ENCODE measurements around the gene NKX1-1.

The NKX1-1 gene

DNA sequence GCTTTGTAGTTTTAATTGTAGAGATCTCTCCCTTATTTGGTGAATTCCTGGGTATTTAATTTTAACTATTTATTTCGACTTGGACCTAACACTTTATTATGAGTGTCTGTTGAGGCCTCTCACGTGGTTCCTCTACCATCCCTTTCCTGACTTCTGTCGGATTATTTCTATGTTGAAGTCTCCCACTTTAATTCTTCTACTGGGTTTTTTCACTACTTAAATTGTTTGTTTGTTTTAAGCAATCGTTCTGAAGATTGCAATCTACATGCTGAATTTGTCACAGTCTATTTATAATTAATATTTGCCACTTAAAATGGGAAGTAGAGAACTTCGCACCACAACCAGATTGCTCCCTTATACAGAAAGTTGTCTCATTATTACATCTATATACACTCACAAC lies 20.8 kb upstream of the NKX1-1 start:
- no peak for DNase-seq (ENCODE audit: low read depth in 2 of 2)
- no peak overlapping the region for H3K4me3 ChIP-seq (replicated peaks in 1 of 2; ENCODE audit: low read depth in 2 of 2, low read length in 2 of 2)
- TF ChIP-seq, protein P1, sequence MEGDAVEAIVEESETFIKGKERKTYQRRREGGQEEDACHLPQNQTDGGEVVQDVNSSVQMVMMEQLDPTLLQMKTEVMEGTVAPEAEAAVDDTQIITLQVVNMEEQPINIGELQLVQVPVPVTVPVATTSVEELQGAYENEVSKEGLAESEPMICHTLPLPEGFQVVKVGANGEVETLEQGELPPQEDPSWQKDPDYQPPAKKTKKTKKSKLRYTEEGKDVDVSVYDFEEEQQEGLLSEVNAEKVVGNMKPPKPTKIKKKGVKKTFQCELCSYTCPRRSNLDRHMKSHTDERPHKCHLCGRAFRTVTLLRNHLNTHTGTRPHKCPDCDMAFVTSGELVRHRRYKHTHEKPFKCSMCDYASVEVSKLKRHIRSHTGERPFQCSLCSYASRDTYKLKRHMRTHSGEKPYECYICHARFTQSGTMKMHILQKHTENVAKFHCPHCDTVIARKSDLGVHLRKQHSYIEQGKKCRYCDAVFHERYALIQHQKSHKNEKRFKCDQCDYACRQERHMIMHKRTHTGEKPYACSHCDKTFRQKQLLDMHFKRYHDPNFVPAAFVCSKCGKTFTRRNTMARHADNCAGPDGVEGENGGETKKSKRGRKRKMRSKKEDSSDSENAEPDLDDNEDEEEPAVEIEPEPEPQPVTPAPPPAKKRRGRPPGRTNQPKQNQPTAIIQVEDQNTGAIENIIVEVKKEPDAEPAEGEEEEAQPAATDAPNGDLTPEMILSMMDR (IDR thresholded peaks at IDR 0.05; ENCODE audit: low read depth, low read length) = no peak

DNA sequence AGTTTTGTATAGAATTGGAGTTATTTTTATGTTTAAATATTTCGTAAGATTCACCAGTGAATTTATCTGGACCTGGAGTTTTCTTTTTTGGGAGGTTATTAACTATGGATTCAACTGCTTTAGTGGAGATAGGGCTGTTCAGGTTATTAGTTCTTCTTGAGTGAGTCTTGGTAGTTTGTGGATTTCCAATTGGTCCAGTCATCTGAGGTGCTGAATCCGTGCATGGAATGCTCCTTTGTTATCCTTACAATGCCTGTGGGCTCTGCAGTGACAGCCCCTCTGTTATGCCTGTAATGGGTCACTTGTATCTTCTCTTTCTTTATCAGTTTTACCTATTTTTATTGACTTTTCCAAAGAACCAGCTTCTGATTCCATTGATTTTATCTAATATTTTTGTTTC lies 15.4 kb upstream of the NKX1-1 start:
- TF ChIP-seq, protein P1 (IDR thresholded peaks at IDR 0.05; ENCODE audit: low read depth, low read length) = no peak
- no peak for DNase-seq (ENCODE audit: low read depth in 2 of 2)
- no peak overlapping the region for H3K4me3 ChIP-seq (replicated peaks in 1 of 2; ENCODE audit: low read depth in 2 of 2, low read length in 2 of 2)

GRCh38 chr4:1419708-1420107 lies 13.5 kb upstream of the NKX1-1 start:
- no peak for DNase-seq (ENCODE audit: low read depth in 2 of 2)
- TF ChIP-seq, protein P1 (IDR thresholded peaks at IDR 0.05; ENCODE audit: low read depth, low read length) = no peak
- no peak overlapping the region for H3K4me3 ChIP-seq (replicated peaks in 1 of 2; ENCODE audit: low read depth in 2 of 2, low read length in 2 of 2)

DNA sequence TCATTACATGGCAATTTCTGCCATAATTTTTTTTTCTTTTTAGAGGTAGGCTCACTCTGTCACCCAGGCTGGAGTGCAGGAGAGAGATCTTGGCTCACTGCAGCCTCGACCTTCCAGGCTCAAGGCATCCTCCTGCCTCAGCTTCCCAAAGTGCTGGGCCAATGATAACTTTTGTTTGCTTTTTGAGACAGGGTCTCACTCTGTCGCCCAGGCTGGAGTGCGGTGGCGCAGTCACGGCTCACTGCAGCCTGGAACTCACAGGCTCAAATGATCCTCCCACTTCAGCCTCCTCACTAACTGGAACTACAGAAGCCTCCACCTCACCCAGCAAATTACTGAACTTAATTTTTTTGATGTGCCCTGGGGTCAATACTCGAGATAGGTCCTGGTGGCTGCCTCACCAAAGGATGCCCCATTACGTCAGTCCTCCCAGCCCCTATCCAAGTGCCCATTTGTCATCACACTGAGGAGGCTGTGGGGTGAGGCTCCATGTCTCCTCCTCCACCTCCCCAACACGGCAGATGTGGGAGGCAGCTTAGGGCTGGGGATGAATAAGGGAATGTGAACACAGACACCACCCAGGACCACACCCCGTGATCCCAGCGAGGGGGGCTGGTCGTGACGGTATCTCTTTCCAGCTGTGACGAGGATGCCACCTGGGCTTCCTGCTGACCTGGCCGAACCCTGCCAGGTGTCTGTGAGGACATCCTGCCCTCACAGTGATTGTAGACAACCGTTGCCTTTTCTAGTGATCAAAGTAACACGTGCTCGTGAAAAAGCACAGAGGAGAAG lies 12.4 kb upstream of the NKX1-1 start:
- H3K4me3 ChIP-seq (replicated peaks in 1 of 2; ENCODE audit: low read depth in 2 of 2, low read length in 2 of 2) = no peak overlapping the region
- TF ChIP-seq, protein P1 (IDR thresholded peaks at IDR 0.05; ENCODE audit: low read depth, low read length) = no peak
- DNase-seq (ENCODE audit: low read depth in 2 of 2) = no peak

DNA sequence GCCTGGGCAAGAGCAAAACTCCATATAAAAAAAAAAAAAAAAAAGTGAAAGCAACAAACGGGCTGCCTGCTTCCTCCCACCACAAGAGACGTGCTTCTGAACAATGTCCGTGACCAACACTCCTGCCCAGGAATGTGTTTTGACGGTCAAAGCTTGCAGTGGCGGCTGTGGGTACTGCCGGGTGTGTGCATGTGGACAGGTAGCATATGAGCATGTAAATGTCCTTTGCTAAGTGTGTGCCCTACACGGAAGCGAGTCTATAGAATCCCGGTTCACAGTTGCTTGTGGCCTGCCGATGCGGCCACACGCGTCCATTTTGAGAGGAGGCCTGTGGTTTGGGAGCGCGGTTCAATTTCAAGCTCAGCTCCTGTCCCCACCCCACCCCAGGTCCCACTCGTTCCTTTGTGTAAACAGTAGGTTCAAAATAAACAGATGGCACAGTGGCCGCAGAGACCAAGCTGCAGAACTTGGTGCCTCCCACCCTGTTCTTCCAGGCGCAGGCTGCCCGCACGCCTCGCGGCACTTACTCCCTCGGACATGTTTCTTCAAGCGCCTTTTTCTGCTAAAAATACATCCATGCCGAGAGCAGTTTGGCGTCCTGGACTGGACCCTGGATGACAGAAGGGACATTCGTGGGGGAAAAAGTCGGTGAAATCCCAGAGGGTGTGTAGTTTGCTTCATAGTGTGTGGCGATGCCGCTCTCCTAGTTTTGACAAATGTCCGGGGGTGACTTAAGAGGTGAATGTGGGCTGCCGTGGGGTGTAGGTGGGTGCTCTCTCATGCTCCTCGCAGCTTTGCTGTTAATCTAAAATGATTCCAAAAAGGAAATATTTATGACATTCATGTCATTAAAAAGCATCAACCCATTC lies 11.5 kb upstream of the NKX1-1 start:
- H3K4me3 ChIP-seq (replicated peaks in 1 of 2; ENCODE audit: low read depth in 2 of 2, low read length in 2 of 2) = no peak overlapping the region
- DNase-seq (ENCODE audit: low read depth in 2 of 2) = no peak
- TF ChIP-seq, protein P1 (IDR thresholded peaks at IDR 0.05; ENCODE audit: low read depth, low read length) = no peak

- no peak for DNase-seq (ENCODE audit: low read depth in 2 of 2)
- no peak overlapping the region for H3K4me3 ChIP-seq (replicated peaks in 1 of 2; ENCODE audit: low read depth in 2 of 2, low read length in 2 of 2)
- TF ChIP-seq, protein P1 (IDR thresholded peaks at IDR 0.05; ENCODE audit: low read depth, low read length) = no peak
These were observed 10.7 kb upstream of the NKX1-1 start for GRCh38 chr4:1416948-1417260.
